HG02973 (cell line): ENCODE data around the gene SLC43A1.

Source experiments
- ATAC-seq: cut with Tn5 transposase; IDR thresholded peaks from one replicate; pipeline ENCODE4 v1.9.1; 2021; ENCODE audit warnings: moderate library complexity; ENCODE audit not compliant: unreplicated experiment

The SLC43A1 gene

GRCh38 chr11:57529012-57529411, 13.5 kb upstream of the SLC43A1 start:
- no peak for ATAC-seq

- no peak for ATAC-seq
Observed at GRCh38 chr11:57527056-57527631, 11.6 kb upstream of the SLC43A1 start.

GRCh38 chr11:57523419-57523818, 7.9 kb upstream of the SLC43A1 start:
- ATAC-seq: no peak

- no peak for ATAC-seq
Observed at GRCh38 chr11:57521116-57521515, 5.6 kb upstream of the SLC43A1 start.

- ATAC-seq: no peak
Observed at GRCh38 chr11:57516061-57516443, 550 bp upstream of the SLC43A1 start.

GRCh38 chr11:57514538-57515331, 767 bp downstream of the SLC43A1 start:
- peak; percentile 39 for ATAC-seq

GRCh38 chr11:57513911-57514537, 1.5 kb downstream of the SLC43A1 start:
- peak; percentile 36 for ATAC-seq

GRCh38 chr11:57513452-57513795, 2.1 kb downstream of the SLC43A1 start:
- no peak for ATAC-seq

GRCh38 chr11:57512646-57513451, 2.7 kb downstream of the SLC43A1 start:
- no peak for ATAC-seq

- ATAC-seq: no peak
Observed at GRCh38 chr11:57511741-57512430, 3.6 kb downstream of the SLC43A1 start.

- no peak for ATAC-seq
Observed at GRCh38 chr11:57508341-57509170, 6.9 kb downstream of the SLC43A1 start.

GRCh38 chr11:57506522-57506921, 9.0 kb downstream of the SLC43A1 start:
- ATAC-seq: no peak

- ATAC-seq: no peak
Observed at GRCh38 chr11:57504511-57504910, 11.0 kb downstream of the SLC43A1 start.

- no peak for ATAC-seq
Observed at GRCh38 chr11:57502870-57503269, 12.6 kb downstream of the SLC43A1 start.

GRCh38 chr11:57502376-57502775, 13.1 kb downstream of the SLC43A1 start:
- ATAC-seq: no peak

- ATAC-seq: no peak
Observed at GRCh38 chr11:57501953-57502352, 13.5 kb downstream of the SLC43A1 start.

GRCh38 chr11:57500926-57501325, 14.6 kb downstream of the SLC43A1 start:
- no peak for ATAC-seq

- ATAC-seq: no peak
Observed at GRCh38 chr11:57500515-57500914, 15.0 kb downstream of the SLC43A1 start.

GRCh38 chr11:57499983-57500461, 15.5 kb downstream of the SLC43A1 start:
- ATAC-seq: no peak
